GM19455 (cell line): ENCODE data around the gene PHKA2.
"Not testable (repeated sequence)": the region's sequence is repeated elsewhere in the genome, so short reads cannot be mapped to it uniquely, and the experiment has no call there.

ENCODE experiments used
- ATAC-seq: cut with Tn5 transposase; IDR thresholded peaks from one replicate; pipeline ENCODE4 v1.9.1; 2021; ENCODE audit not compliant: unreplicated experiment

Gene PHKA2

GRCh38 chrX:18983666-18984380 lies at the start of gene PHKA2:
PHKA2 (minus strand) TSS chrX:18984114; CDS start chrX:18983932, 182 bp downstream.
- peak; percentile 51 for ATAC-seq

- no peak for ATAC-seq
These were observed 46.9 kb upstream of the PHKA2 start for GRCh38 chrX:19030805-19031204.

- no peak for ATAC-seq
These were observed 44.6 kb upstream of the PHKA2 start for GRCh38 chrX:19028560-19028959.

- no peak for ATAC-seq
These were observed 40.5 kb upstream of the PHKA2 start for GRCh38 chrX:19024366-19024765.

- no peak for ATAC-seq
These were observed 36.1 kb upstream of the PHKA2 start for GRCh38 chrX:19019996-19020395.

GRCh38 chrX:19017271-19017670 lies 33.4 kb upstream of the PHKA2 start:
- no peak for ATAC-seq

- ATAC-seq, result not testable (repeated sequence)
These were observed 32.7 kb upstream of the PHKA2 start for GRCh38 chrX:19016614-19017013.

- no peak for ATAC-seq
These were observed 24.0 kb upstream of the PHKA2 start for GRCh38 chrX:19007868-19008267.

- no peak for ATAC-seq
These were observed 23.1 kb upstream of the PHKA2 start for GRCh38 chrX:19007011-19007410.

- ATAC-seq, result no peak
These were observed 22.0 kb upstream of the PHKA2 start for GRCh38 chrX:19005909-19006308.

- no peak for ATAC-seq
These were observed 19.8 kb upstream of the PHKA2 start for GRCh38 chrX:19003756-19004155.

GRCh38 chrX:18998653-18999052 lies 14.7 kb upstream of the PHKA2 start:
- ATAC-seq, result no peak

GRCh38 chrX:18997916-18998315 lies 14.0 kb upstream of the PHKA2 start:
- no peak for ATAC-seq

- no peak for ATAC-seq
These were observed 12.6 kb upstream of the PHKA2 start for GRCh38 chrX:18996536-18996935.

- ATAC-seq, result no peak
These were observed 11.3 kb upstream of the PHKA2 start for GRCh38 chrX:18995221-18995620.

- ATAC-seq, result no peak
These were observed 10.8 kb upstream of the PHKA2 start for GRCh38 chrX:18994713-18995112.

GRCh38 chrX:18992829-18993228 lies 8.9 kb upstream of the PHKA2 start:
- no peak for ATAC-seq

- ATAC-seq, result no peak
These were observed 1.2 kb upstream of the PHKA2 start for GRCh38 chrX:18985186-18985435.

- peak; percentile 89 for ATAC-seq
These were observed 669 bp upstream of the PHKA2 start for GRCh38 chrX:18984381-18985185.

- no peak for ATAC-seq
These were observed 2.6 kb downstream of the PHKA2 start for GRCh38 chrX:18981124-18981807.

GRCh38 chrX:18980262-18980661 lies 3.7 kb downstream of the PHKA2 start:
- ATAC-seq, result not testable (repeated sequence)

- no peak for ATAC-seq
These were observed 8.9 kb downstream of the PHKA2 start for GRCh38 chrX:18974993-18975392.
